NCI-H1694 (cell line): ENCODE measurements around the gene CROCC2.

Source experiments
- DNase-seq: peaks from one replicate; lab custom pipeline; 2025; lab: John Stamatoyannopoulos, UW

Gene CROCC2

GRCh38 chr2:241038374-241039180 is 132.4 kb downstream of the CROCC2 start:
- DNase-seq: no peak

GRCh38 chr2:241039416-241039815 is 133.3 kb downstream of the CROCC2 start:
- no peak for DNase-seq

GRCh38 chr2:241040081-241040803 is 134.1 kb downstream of the CROCC2 start:
- no peak for DNase-seq

GRCh38 chr2:241041589-241042158 is 135.5 kb downstream of the CROCC2 start:
- no peak for DNase-seq
